Measurements from ENCODE around the gene BICRA.

BICRA gene

DNA sequence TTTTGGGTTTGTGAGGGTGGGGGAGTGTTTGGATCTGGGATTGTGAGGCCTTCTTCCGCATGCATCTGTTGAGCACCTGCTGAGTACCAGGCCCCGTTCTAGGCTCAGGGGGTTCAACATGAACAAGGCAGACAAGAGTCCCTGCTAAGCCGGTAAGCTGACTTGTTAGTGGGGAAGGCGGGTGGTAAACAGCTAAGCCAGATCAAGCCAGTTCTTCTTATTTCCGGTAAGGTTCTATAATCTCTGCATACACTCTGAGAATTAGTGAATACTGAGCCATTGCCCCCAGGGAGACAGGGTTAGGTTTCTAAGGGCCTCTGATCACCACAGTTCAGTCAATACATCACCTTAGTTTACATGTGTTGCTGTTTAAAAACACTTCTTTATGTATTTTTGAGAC, 94.4 kb downstream of the BICRA start:
- Histone ChIP-seq H3K36me3 (ENCODE audit: control insufficient read depth, insufficient read depth, low read length) (peaks cover 4% of the 10 kb centered on the region; the same call in 1 of the 2 replicates), H3K27me3 (replicated peaks; ENCODE audit: control insufficient read depth, insufficient read depth, low read length) (no peaks in the 10 kb centered on the region), H3K4me3 (replicated peaks; ENCODE audit: low read depth, low read length) (no peak overlapping the region)
- TF ChIP-seq, protein P1, sequence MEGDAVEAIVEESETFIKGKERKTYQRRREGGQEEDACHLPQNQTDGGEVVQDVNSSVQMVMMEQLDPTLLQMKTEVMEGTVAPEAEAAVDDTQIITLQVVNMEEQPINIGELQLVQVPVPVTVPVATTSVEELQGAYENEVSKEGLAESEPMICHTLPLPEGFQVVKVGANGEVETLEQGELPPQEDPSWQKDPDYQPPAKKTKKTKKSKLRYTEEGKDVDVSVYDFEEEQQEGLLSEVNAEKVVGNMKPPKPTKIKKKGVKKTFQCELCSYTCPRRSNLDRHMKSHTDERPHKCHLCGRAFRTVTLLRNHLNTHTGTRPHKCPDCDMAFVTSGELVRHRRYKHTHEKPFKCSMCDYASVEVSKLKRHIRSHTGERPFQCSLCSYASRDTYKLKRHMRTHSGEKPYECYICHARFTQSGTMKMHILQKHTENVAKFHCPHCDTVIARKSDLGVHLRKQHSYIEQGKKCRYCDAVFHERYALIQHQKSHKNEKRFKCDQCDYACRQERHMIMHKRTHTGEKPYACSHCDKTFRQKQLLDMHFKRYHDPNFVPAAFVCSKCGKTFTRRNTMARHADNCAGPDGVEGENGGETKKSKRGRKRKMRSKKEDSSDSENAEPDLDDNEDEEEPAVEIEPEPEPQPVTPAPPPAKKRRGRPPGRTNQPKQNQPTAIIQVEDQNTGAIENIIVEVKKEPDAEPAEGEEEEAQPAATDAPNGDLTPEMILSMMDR (IDR thresholded peaks at IDR 0.05; ENCODE audit: insufficient read depth, low read length, poor library complexity, severe bottlenecking), result no peak
- no peak for DNase-seq (ENCODE audit: extremely low read depth, insufficient read length)

DNA sequence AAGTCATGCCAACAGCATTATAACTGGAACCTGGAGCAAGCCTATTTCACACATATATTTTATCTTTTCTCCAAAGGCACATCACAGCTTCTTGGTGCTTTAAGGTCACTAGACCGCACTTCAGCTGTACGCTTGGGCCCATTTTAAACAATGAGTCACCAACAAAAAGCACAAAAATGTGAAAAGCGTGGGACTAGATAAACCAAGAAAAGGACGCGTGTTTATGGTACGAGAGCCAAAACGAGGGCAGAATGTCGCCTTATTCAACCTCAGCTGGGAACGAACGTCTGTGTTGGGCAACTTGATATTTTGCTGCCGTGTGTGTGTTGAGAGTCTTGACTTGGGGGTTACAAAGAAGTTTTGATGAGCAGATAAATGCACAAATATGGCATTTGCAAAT, 95.1 kb downstream of the BICRA start:
- TF ChIP-seq, protein P1 (IDR thresholded peaks at IDR 0.05; ENCODE audit: insufficient read depth, low read length, poor library complexity, severe bottlenecking), result no peak
- no peaks in the 10 kb centered on the region; the same call in 1 of the 2 replicates for H3K36me3 ChIP-seq (ENCODE audit: control insufficient read depth, insufficient read depth, low read length)
- DNase-seq (ENCODE audit: extremely low read depth, insufficient read length), result no peak

GRCh38 chr19:47704656-47705055, 95.7 kb downstream of the BICRA start:
- DNase-seq (ENCODE audit: extremely low read depth, insufficient read length), result no peak
- TF ChIP-seq, protein P1 (IDR thresholded peaks at IDR 0.05; ENCODE audit: insufficient read depth, low read length, poor library complexity, severe bottlenecking), result no peak
- no peaks in the 10 kb centered on the region for H3K27me3 ChIP-seq (replicated peaks; ENCODE audit: control insufficient read depth, insufficient read depth, low read length)
- no peak overlapping the region for H3K4me3 ChIP-seq (replicated peaks; ENCODE audit: low read depth, low read length)
- H3K36me3 ChIP-seq (ENCODE audit: control insufficient read depth, insufficient read depth, low read length), result no peaks in the 10 kb centered on the region; the same call in 1 of the 2 replicates

More for the DNA sequence above, 95.1 kb downstream of the BICRA start:
- Histone ChIP-seq H3K27me3 (replicated peaks; ENCODE audit: control insufficient read depth, insufficient read depth, low read length) (no peaks in the 10 kb centered on the region), H3K4me3 (replicated peaks; ENCODE audit: low read depth, low read length) (no peak overlapping the region)

GRCh38 chr19:47707135-47707925, 98.4 kb downstream of the BICRA start:
- Histone ChIP-seq H3K27me3 (replicated peaks; ENCODE audit: control insufficient read depth, insufficient read depth, low read length) (no peaks in the 10 kb centered on the region), H3K36me3 (ENCODE audit: control insufficient read depth, insufficient read depth, low read length) (no peaks in the 10 kb centered on the region), H3K4me3 (replicated peaks; ENCODE audit: low read depth, low read length) (no peak overlapping the region)
- peak; percentile 64 for DNase-seq (ENCODE audit: extremely low read depth, insufficient read length)
- TF ChIP-seq, protein P1 (IDR thresholded peaks at IDR 0.05; ENCODE audit: insufficient read depth, low read length, poor library complexity, severe bottlenecking), result peak; percentile 87

GRCh38 chr19:47711652-47712242, 102.8 kb downstream of the BICRA start:
- H3K4me3 ChIP-seq (replicated peaks; ENCODE audit: low read depth, low read length), result no peak overlapping the region
- H3K36me3 ChIP-seq (ENCODE audit: control insufficient read depth, insufficient read depth, low read length), result no peaks in the 10 kb centered on the region
- no peak for DNase-seq (ENCODE audit: extremely low read depth, insufficient read length)
- TF ChIP-seq, protein P1 (IDR thresholded peaks at IDR 0.05; ENCODE audit: insufficient read depth, low read length, poor library complexity, severe bottlenecking), result no peak
- no peaks in the 10 kb centered on the region; the same call in 1 of the 2 replicates for H3K27me3 ChIP-seq (replicated peaks; ENCODE audit: control insufficient read depth, insufficient read depth, low read length)
